GM19023 (cell line): ENCODE measurements around the gene LMO2.
"Not testable (repeated sequence)": the region's sequence is repeated elsewhere in the genome, so short reads cannot be mapped to it uniquely, and the experiment has no call there.

Source experiments
- ATAC-seq: cut with Tn5 transposase; IDR thresholded peaks from one replicate; pipeline ENCODE4 v1.9.1; 2021; ENCODE audit warnings: mild to moderate bottlenecking, moderate library complexity; ENCODE audit not compliant: unreplicated experiment

The LMO2 gene

DNA sequence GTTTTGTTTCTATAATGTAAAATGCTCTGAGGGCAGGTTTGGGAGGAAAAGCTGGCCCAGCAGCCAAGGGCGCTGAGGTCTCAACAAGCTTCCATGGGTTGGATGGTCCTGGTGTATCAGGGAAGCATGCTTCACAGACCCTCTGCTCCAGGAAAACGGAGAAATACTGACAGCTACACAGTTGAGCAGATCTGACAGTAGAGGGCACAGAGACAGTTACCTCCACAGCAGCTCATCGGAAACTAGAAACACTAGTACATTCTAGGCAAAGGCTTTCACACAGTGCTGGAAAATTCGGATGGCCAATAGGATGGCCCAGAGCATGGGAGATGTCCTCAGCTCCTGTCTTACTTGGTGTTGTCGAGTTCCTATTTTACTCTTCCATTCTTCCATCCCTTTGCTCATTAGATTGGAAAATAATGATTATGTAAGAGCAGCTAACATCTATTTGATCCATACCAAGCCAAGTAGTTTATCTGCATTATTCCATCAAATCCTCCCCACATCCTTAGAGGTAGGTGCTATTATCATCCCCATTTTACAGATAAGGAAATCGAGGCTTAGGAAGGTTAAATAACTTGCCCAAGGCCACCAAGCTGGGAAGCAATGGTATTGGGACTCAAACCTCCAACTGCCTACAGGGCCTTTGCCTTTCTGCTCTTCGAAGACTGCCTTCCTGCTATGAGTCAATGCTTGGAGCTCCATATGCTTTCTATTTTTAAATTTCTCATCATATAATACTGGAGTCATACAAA lies 28.3 kb downstream of the LMO2 start:
- ATAC-seq = no peak

GRCh38 chr11:33861941-33862589 lies 29.8 kb downstream of the LMO2 start:
- no peak for ATAC-seq

DNA sequence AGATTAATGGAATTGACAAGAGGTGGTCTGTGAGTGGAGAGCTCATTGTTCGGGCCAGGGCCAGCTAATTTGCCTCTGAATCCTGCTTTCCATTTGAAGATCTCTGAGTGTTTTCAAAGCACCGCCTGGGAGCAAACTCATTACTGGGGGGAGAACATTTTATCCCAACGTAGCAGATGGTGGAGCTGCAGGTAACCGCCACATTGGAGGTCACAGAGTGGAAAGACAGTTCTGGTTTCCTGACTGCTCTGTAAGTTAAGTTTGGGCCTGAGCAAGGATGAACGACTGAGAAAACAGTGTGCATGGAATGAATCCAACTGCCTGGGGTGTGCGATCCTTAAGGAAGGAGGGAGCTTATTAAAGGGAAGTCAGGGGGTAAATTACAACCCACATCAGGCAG lies 30.5 kb downstream of the LMO2 start:
- ATAC-seq = no peak

GRCh38 chr11:33860926-33861325 lies 30.9 kb downstream of the LMO2 start:
- no peak for ATAC-seq

DNA sequence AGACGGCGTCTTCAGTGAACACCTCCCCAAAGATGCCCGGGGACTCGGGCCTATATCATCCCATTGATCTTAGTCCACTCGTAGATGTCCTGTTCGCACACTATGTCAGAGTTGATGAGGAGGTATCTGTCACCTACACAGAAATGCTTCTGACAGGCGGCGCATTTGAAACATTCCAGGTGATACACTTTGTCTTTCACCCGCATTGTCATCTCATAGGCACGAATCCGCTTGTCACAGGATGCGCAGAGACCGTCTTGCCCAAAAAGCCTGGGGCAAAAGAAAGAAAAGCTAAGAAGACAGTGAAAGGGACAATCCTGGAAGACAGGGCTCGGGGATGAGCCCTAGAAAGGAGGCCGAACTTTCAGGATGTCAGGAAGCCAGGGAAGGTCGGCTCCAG lies 32.6 kb downstream of the LMO2 start:
- ATAC-seq = no peak

- no peak for ATAC-seq
Measured at GRCh38 chr11:33857933-33858371, 33.9 kb downstream of the LMO2 start.

- ATAC-seq = no peak
Measured at GRCh38 chr11:33855500-33855899, 36.4 kb downstream of the LMO2 start.

- no peak for ATAC-seq
Measured at GRCh38 chr11:33848717-33849390, 43.0 kb downstream of the LMO2 start.

GRCh38 chr11:33847251-33847650 lies 44.6 kb downstream of the LMO2 start:
- no peak for ATAC-seq

DNA sequence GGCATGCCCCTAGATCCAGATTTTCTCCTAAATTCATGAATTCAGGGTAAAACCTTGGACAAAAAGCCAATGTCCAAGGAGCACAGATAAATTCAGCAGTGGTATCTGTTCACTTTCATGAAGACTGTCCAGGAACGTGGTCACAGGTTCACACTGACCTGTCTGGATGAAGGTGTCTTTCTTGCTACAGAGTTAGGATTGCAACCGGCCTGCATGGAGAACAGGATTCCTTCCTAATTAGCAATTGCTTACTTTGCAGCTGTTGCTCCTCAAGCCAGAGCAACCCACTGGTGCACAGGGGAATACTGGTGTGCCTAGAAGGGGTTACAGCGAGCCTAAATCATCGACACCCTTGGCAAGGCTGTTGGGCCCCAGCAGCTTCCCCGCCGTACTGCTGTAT lies 47.6 kb downstream of the LMO2 start:
- ATAC-seq = no peak

DNA sequence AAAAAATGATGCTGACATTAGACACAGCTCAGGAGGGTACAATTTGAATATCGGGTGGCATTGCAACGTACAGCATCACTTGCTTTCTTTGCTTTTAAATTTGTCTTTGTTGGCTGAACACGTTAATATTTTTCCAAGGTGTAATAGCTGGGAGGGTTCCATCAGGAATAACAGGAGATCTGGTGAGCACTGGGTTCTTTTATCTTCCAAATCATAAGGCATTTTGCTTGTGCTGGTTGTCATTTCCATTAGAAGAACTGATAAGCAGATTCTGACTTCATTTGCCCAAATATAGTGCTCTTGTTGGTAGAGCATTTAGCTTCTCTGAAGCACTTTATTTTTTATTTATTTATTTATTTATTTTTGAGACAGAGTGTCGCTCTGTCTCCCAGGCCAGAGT lies 48.9 kb downstream of the LMO2 start:
- ATAC-seq = no peak

- ATAC-seq = no peak
Measured at GRCh38 chr11:33842236-33842915, 49.5 kb downstream of the LMO2 start.

DNA sequence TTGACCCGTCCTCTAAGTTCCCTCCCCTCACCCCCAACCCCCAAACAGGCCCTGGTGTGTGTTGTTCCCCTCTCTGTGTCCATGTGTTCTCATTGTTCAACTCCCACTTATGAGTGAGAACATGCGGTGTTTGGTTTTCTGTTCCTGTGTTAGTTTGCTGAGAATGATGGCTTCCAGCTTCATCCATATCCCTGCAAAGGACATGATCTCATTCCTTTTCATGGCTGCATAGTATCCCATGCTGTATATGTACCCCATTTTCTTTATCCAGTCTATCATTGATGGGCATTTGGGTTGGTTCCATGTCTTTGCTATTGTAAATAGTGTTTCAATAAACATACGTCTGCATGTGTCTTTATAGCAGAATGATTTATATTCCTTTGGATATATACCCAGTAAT lies 53.6 kb downstream of the LMO2 start:
- not testable (repeated sequence) for ATAC-seq

DNA sequence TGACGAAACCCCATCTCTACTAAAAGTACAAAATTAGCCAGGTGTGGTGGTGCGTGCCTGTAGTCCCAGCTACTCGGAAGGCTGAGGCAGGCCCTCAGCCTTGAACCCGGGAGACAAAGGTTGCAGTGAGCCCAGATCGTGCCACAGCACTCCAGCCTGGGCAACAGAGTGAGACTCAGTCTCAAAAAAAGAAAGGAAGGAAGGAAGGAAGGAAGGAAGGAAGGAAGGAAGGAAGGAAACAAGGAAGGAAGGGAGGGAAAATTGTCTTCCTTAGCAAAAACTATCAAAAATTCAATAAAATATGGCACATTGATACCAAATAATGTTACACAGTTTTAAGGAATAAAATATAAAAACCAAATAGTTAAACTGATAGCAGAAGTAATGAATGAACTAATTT lies 54.5 kb downstream of the LMO2 start:
- ATAC-seq = not testable (repeated sequence)

- no peak for ATAC-seq
Measured at GRCh38 chr11:33835143-33835878, 56.6 kb downstream of the LMO2 start.

GRCh38 chr11:33832676-33833075 lies 59.2 kb downstream of the LMO2 start:
- no peak for ATAC-seq

- ATAC-seq = no peak
Measured at GRCh38 chr11:33830903-33831648, 60.8 kb downstream of the LMO2 start.

GRCh38 chr11:33829430-33830141 lies 62.3 kb downstream of the LMO2 start:
- ATAC-seq = no peak
